SK-N-SH (cell line): ENCODE results near the gene TPD52L1. TPM values are rescaled to one million over a fixed set of nuclear protein-coding genes. Genes with fewer than 3 reads are reported as not detected.

Source experiments
- CTCF ChIA-PET: fragments of 300-600, 350-600 bp; formaldehyde crosslinking; extraction: SDS; loops from one replicate; lab custom pipeline; 2021; lab: Yijun Ruan, JAX
- POLR2A ChIA-PET: fragments of 350-600 bp; sonication (Branson Sonifier 250); formaldehyde crosslinking; extraction: SDS; loops from one replicate; lab custom pipeline; 2020; ENCODE audit warnings: antibody characterized with exemption, inconsistent platforms; lab: Yijun Ruan, JAX
- DNase-seq: peaks from one replicate; pipeline ENCODE4 v3.0.0; 2012
- H2AFZ ChIP-seq: fragments of 200-600 bp; sonication (generic); 2 replicates; pipeline ENCODE4 v1.8.1; 2016; ENCODE audit warnings: antibody characterized with exemption, mild to moderate bottlenecking, low read depth
- H3F3A ChIP-seq: fragments of 200-600 bp; sonication (generic); replicated peaks from 2 replicates; pipeline ENCODE3; 2016; ENCODE audit warnings: antibody characterized with exemption, mild to moderate bottlenecking; ENCODE audit not compliant: insufficient read depth
- H3K27ac ChIP-seq, 2 experiments: fragments of 200-500 bp in 1 of 2; fragments of 200-600 bp in 1 of 2; sonication (Bioruptor generic) in 1 of 2; sonication (generic), shearing (Covaris generic) in 1 of 2; 2 replicates each; pipeline versions ENCODE4 v1.5.1 to v1.6.1; 2014 to 2016; ENCODE audit warnings: low read depth in 2 of 2, inconsistent platforms in 1 of 2, low read length in 1 of 2, mild to moderate bottlenecking in 1 of 2, mixed read lengths in 1 of 2
- H3K27me3 ChIP-seq: fragments of 200-600 bp; sonication (generic), shearing (Covaris generic); 2 replicates; pipeline ENCODE4 v1.6.1; 2016; ENCODE audit warnings: mixed run types; ENCODE audit not compliant: insufficient read depth
- H3K36me3 ChIP-seq, 2 experiments: fragments of 200-500 bp in 1 of 2; fragments of 200-600 bp in 1 of 2; sonication (Bioruptor generic) in 1 of 2; sonication (generic) in 1 of 2; replicated peaks in 1 of 2; 2 replicates each; pipeline versions ENCODE3 to v1.5.1; 2014 to 2016; ENCODE audit warnings: low read length in 1 of 2, mild to moderate bottlenecking in 1 of 2; ENCODE audit not compliant: insufficient read depth in 2 of 2, control insufficient read depth in 1 of 2
- H3K4me1 ChIP-seq, 2 experiments: fragments of 200-500 bp in 1 of 2; fragments of 200-600 bp in 1 of 2; sonication (Bioruptor generic) in 1 of 2; sonication (generic), shearing (Covaris generic) in 1 of 2; 2 replicates each; pipeline versions ENCODE4 v1.5.1 to v1.6.1; 2014 to 2016; ENCODE audit warnings: low read depth in 1 of 2, low read length in 1 of 2, mixed run types in 1 of 2; ENCODE audit not compliant: insufficient read depth in 2 of 2, control insufficient read depth in 1 of 2
- H3K4me2 ChIP-seq: fragments of 200-600 bp; sonication (generic), shearing (Covaris generic); 2 replicates; pipeline ENCODE4 v1.6.1; 2017; ENCODE audit warnings: mixed run types
- H3K4me3 ChIP-seq, 2 experiments: fragments of 200-500 bp in 1 of 2; fragments of 200-600 bp in 1 of 2; sonication (Bioruptor generic) in 1 of 2; sonication (generic), shearing (Covaris generic) in 1 of 2; 2 replicates each; pipeline versions ENCODE4 v1.5.1 to v1.8.1; 2014 to 2016; ENCODE audit warnings: low read depth in 2 of 2, inconsistent platforms in 1 of 2, low read length in 1 of 2, mild to moderate bottlenecking in 1 of 2, mixed read lengths in 1 of 2, moderate library complexity in 1 of 2
- H3K79me2 ChIP-seq: fragments of 200-600 bp; sonication (generic); 2 replicates; pipeline ENCODE4 v1.8.1; 2017; ENCODE audit warnings: mild to moderate bottlenecking; ENCODE audit not compliant: insufficient read depth
- H3K9ac ChIP-seq: fragments of 200-600 bp; sonication (generic); 2 replicates; pipeline ENCODE4 v1.6.1; 2017; ENCODE audit warnings: mixed run types
- H3K9me2 ChIP-seq: fragments of 200-600 bp; sonication (generic); 2 replicates; pipeline ENCODE4 v1.6.1; 2017; ENCODE audit warnings: mixed run types
- H3K9me3 ChIP-seq: fragments of 200-600 bp; sonication (generic); 2 replicates; pipeline ENCODE4 v1.6.1; 2017; ENCODE audit warnings: mixed run types, mild to moderate bottlenecking, moderate library complexity
- H4K20me1 ChIP-seq: fragments of 200-600 bp; sonication (generic); 2 replicates; pipeline ENCODE4 v1.6.1; 2017; ENCODE audit warnings: mild to moderate bottlenecking, mixed run types; ENCODE audit not compliant: insufficient read depth
- CHD2 ChIP-seq: fragments of 150-350 bp; IDR thresholded peaks from 2 replicates; pipeline ENCODE4 v1.6.1; 2018; ENCODE audit warnings: low read length; ENCODE audit not compliant: partially characterized antibody
- CTCF ChIP-seq: fragments of 200-600 bp; sonication (generic); IDR thresholded peaks from 2 replicates; pipeline ENCODE4 v1.6.1; 2017; ENCODE audit warnings: antibody characterized with exemption, mild to moderate bottlenecking, moderate library complexity
- ELF1 ChIP-seq: IDR thresholded peaks from 2 replicates; pipeline ENCODE4 v1.4.0; 2012
- EZH2phosphoT487 ChIP-seq: fragments of 200-600 bp; sonication (generic); IDR thresholded peaks from 2 replicates; pipeline ENCODE4 v1.6.1; 2017; ENCODE audit warnings: low read depth, mixed run types, mild to moderate bottlenecking, antibody characterized with exemption, moderate library complexity, borderline replicate concordance
- FOXJ3 ChIP-seq: sonication (generic); formaldehyde crosslinking; IDR thresholded peaks from 2 replicates; pipeline ENCODE4 v1.5.1; 2020; ENCODE audit warnings: mild to moderate bottlenecking, missing genetic modification reagents
- FOXM1 ChIP-seq: IDR thresholded peaks from 2 replicates; pipeline ENCODE4 v1.4.0; 2012; ENCODE audit warnings: low read depth, mild to moderate bottlenecking
- GABPA ChIP-seq: IDR thresholded peaks from 2 replicates; pipeline ENCODE4 v1.4.0; 2012; ENCODE audit warnings: low read depth, mild to moderate bottlenecking
- MAX ChIP-seq: IDR thresholded peaks from 2 replicates; pipeline ENCODE4 v1.4.0; 2012; ENCODE audit warnings: low read depth
- MXI1 ChIP-seq: IDR thresholded peaks from 2 replicates; pipeline ENCODE4 v1.6.1; 2012; ENCODE audit warnings: mild to moderate bottlenecking, low read depth, low read length, improper control_type of control experiment
- PBX3 ChIP-seq: IDR thresholded peaks from 2 replicates; pipeline ENCODE4; 2012
- RFX5 ChIP-seq: IDR thresholded peaks from 2 replicates; pipeline ENCODE4 v1.6.1; 2012; ENCODE audit warnings: mild to moderate bottlenecking, improper control_type of control experiment, low read length
- RXRA ChIP-seq: IDR thresholded peaks from 2 replicates; pipeline ENCODE4 v1.4.0; 2012; ENCODE audit warnings: low read depth, mild to moderate bottlenecking, borderline replicate concordance
- TCF12 ChIP-seq: IDR thresholded peaks from 2 replicates; pipeline ENCODE4 v1.4.0; 2012
- TEAD4 ChIP-seq: IDR thresholded peaks from 2 replicates; pipeline ENCODE4 v1.4.0; 2012; ENCODE audit warnings: mild to moderate bottlenecking, borderline replicate concordance; ENCODE audit not compliant: insufficient read depth
- ZBTB33 ChIP-seq: IDR thresholded peaks from 2 replicates; pipeline ENCODE4 v1.4.0; 2012; ENCODE audit warnings: low read depth, borderline replicate concordance
- WGBS: methylation state at CpG from one replicate; pipeline ENCODE4 v1.1.6; 2017; ENCODE audit warnings: low lambda C conversion rate; 5-methylcytosine and 5-hydroxymethylcytosine counted together
- polyA plus RNA-seq, 3 experiments: library from polyadenylated mRNA; depleted of rRNA; stranded (reverse); fragments of >200 nt; gene quantifications; 2 replicates each; pipeline ENCODE4 v1.2.3, GENCODE V29; 2012

TPD52L1 gene
- polyA plus RNA-seq, 1 of the 3 experiments (the other 2 are of a cell fraction), result 0.13 TPM

GRCh38 chr6:125301435-125302391 lies 148.1 kb downstream of the TPD52L1 start, which contains the start of gene HDDC2 (continued):
- no peak for TF ChIP-seq EZH2phosphoT487
- no peak for TF ChIP-seq ZBTB33
- TF ChIP-seq MXI1, result peak; percentile 65; the same call in 1 of the 2 replicates
- TF ChIP-seq CHD2, result peak; percentile 8
- peak; percentile 45 for TF ChIP-seq GABPA
- peak; percentile 46 for TF ChIP-seq MAX
- no peak for TF ChIP-seq CTCF
- no peak for TF ChIP-seq RFX5
- TF ChIP-seq, all 33 proteins: peak for 8

GRCh38 chr6:125302840-125303511 lies 149.4 kb downstream of the TPD52L1 start:
- CTCF ChIA-PET, result interaction anchor here (0.7 to 3.5 kb wide), 3 partner anchors 8 to 1838 kb away, joined by 3 to 25 read pairs (median 12); no protein-coding TSS in a partner anchor
- no peak for DNase-seq
- whole genome bisulfite sequencing, result 92% methylated on average over 4 of the region's 4 CpGs
- Histone ChIP-seq H2AFZ (no peak overlapping the region), H3K79me2 (peaks cover 5% of the 10 kb centered on the region; the same call in 1 of the 2 replicates), H3K4me1 (peaks cover 0 to 7% of the 10 kb centered on the region in 2 experiments; a peak in 3 of 4 replicates), H3F3A (peaks cover 7% of the 10 kb centered on the region), H3K27ac (no peak overlapping the region), H3K27me3 (no peaks in the 10 kb centered on the region; the same call in 1 of the 2 replicates), H3K9me2 (no peaks in the 10 kb centered on the region), H4K20me1 (no peaks in the 10 kb centered on the region), H3K4me3 (no peak overlapping the region), H3K9me3 (no peaks in the 10 kb centered on the region), H3K36me3 (peaks cover 3 to 13% of the 10 kb centered on the region in 2 experiments), H3K4me2 (no peak overlapping the region), H3K9ac (no peak overlapping the region)
- POLR2A ChIA-PET, result no interaction called here
- TF ChIP-seq PBX3, result no peak
- no peak for TF ChIP-seq TCF12
- no peak for TF ChIP-seq ELF1
- no peak for TF ChIP-seq FOXM1
- TF ChIP-seq CTCF, result no peak
- TF ChIP-seq TEAD4, result no peak
- TF ChIP-seq FOXJ3 (CRISPR knock-in tag), result no peak
- no peak for TF ChIP-seq RXRA
